SK-N-SH treated with all-trans-retinoic acid at 6 μM for 48 hours (cell line): ENCODE data around the gene SNAPC3.
"Not testable (repeated sequence)": the region's sequence is repeated elsewhere in the genome, so short reads cannot be mapped to it uniquely, and the experiment has no call there.

Source experiments
- ESRRG ChIP-seq: fragments of 250-450 bp; sonication (Bioruptor Pico); IDR thresholded peaks from 2 replicates; pipeline ENCODE4 v1.6.1; 2021; ENCODE audit warnings: mild to moderate bottlenecking
- OSR1 ChIP-seq: fragments of 250-450 bp; sonication (Bioruptor Pico); IDR thresholded peaks from 2 replicates; pipeline ENCODE4 v1.8.0; 2022; ENCODE audit warnings: moderate library complexity, mild to moderate bottlenecking, inconsistent platforms
- SNAI2 ChIP-seq: fragments of 250-450 bp; sonication (Bioruptor Pico); IDR thresholded peaks from 2 replicates; pipeline ENCODE4 v1.5.0; 2020; ENCODE audit warnings: mild to moderate bottlenecking, moderate library complexity
- TCF4 ChIP-seq: fragments of 250-450 bp; sonication (Bioruptor Pico); IDR thresholded peaks from 2 replicates; pipeline ENCODE4 v1.8.0; 2021; ENCODE audit warnings: mild to moderate bottlenecking, moderate library complexity, borderline replicate concordance
- ZNF565 ChIP-seq: fragments of 450-650 bp; formaldehyde crosslinking; conservative IDR thresholded peaks from 2 replicates; pipeline ENCODE4 v1.5.0; 2020; ENCODE audit warnings: low read depth, mild to moderate bottlenecking, moderate library complexity
- TF ChIP-seq, protein P1 (sequence below): fragments of 250-450 bp; sonication (Bioruptor Pico); IDR thresholded peaks from 2 replicates; pipeline ENCODE4 v1.5.1; 2020; ENCODE audit warnings: low read depth, mild to moderate bottlenecking, moderate library complexity
- TF ChIP-seq, protein P2 (sequence below): fragments of 250-450 bp; sonication (Bioruptor Pico); IDR thresholded peaks from 2 replicates; pipeline ENCODE4 v1.5.0; 2020; ENCODE audit warnings: mild to moderate bottlenecking, moderate library complexity
- TF ChIP-seq, protein P3 (sequence below): fragments of 250-450 bp; sonication (Bioruptor Pico); IDR thresholded peaks from 2 replicates; pipeline ENCODE4 v1.8.0; 2020; ENCODE audit warnings: mild to moderate bottlenecking, moderate library complexity, borderline replicate concordance

DNA sequence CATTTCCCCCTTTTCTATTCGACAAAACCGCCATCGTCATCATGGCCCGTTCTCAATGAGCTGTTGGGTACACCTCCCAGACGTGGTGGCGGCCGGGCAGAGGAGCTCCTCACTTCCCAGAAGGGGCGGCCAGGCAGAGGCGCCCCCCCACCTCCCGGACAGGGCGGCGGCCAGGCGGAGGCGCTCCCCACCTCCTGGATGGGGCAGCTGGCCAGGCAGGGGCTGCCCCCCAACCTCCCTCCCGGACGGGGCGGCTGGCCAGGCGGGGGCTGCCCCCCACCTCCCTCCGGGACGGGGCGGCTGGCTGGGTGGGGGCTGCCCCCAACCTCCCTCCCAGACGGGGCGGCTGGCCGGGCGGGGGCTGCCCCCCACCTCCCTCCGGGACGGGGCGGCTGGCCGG is 19.2 kb downstream of the SNAPC3 start:
- TF ChIP-seq, protein P1, sequence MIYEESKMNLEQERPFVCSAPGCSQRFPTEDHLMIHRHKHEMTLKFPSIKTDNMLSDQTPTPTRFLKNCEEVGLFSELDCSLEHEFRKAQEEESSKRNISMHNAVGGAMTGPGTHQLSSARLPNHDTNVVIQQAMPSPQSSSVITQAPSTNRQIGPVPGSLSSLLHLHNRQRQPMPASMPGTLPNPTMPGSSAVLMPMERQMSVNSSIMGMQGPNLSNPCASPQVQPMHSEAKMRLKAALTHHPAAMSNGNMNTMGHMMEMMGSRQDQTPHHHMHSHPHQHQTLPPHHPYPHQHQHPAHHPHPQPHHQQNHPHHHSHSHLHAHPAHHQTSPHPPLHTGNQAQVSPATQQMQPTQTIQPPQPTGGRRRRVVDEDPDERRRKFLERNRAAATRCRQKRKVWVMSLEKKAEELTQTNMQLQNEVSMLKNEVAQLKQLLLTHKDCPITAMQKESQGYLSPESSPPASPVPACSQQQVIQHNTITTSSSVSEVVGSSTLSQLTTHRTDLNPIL (CRISPR knock-in tag), result not testable (repeated sequence)
- TF ChIP-seq, protein P2, sequence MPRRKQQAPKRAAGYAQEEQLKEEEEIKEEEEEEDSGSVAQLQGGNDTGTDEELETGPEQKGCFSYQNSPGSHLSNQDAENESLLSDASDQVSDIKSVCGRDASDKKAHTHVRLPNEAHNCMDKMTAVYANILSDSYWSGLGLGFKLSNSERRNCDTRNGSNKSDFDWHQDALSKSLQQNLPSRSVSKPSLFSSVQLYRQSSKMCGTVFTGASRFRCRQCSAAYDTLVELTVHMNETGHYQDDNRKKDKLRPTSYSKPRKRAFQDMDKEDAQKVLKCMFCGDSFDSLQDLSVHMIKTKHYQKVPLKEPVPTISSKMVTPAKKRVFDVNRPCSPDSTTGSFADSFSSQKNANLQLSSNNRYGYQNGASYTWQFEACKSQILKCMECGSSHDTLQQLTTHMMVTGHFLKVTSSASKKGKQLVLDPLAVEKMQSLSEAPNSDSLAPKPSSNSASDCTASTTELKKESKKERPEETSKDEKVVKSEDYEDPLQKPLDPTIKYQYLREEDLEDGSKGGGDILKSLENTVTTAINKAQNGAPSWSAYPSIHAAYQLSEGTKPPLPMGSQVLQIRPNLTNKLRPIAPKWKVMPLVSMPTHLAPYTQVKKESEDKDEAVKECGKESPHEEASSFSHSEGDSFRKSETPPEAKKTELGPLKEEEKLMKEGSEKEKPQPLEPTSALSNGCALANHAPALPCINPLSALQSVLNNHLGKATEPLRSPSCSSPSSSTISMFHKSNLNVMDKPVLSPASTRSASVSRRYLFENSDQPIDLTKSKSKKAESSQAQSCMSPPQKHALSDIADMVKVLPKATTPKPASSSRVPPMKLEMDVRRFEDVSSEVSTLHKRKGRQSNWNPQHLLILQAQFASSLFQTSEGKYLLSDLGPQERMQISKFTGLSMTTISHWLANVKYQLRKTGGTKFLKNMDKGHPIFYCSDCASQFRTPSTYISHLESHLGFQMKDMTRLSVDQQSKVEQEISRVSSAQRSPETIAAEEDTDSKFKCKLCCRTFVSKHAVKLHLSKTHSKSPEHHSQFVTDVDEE (CRISPR knock-in tag), result not testable (repeated sequence)
- not testable (repeated sequence) for TF ChIP-seq SNAI2; ESRRG (CRISPR knock-in tag); ZNF565 (CRISPR knock-in tag); OSR1 (CRISPR knock-in tag); TCF4 (CRISPR knock-in tag)
- TF ChIP-seq, protein P3, sequence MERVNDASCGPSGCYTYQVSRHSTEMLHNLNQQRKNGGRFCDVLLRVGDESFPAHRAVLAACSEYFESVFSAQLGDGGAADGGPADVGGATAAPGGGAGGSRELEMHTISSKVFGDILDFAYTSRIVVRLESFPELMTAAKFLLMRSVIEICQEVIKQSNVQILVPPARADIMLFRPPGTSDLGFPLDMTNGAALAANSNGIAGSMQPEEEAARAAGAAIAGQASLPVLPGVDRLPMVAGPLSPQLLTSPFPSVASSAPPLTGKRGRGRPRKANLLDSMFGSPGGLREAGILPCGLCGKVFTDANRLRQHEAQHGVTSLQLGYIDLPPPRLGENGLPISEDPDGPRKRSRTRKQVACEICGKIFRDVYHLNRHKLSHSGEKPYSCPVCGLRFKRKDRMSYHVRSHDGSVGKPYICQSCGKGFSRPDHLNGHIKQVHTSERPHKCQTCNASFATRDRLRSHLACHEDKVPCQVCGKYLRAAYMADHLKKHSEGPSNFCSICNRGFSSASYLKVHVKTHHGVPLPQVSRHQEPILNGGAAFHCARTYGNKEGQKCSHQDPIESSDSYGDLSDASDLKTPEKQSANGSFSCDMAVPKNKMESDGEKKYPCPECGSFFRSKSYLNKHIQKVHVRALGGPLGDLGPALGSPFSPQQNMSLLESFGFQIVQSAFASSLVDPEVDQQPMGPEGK, result not testable (repeated sequence)
